HG02763 (cell line): Measurements from ENCODE around the gene EIF6.

Experiments used
- ATAC-seq: cut with Tn5 transposase; IDR thresholded peaks from one replicate; pipeline ENCODE4 v1.9.1; 2021; ENCODE audit warnings: mild to moderate bottlenecking, moderate library complexity; ENCODE audit not compliant: unreplicated experiment

EIF6 gene

DNA sequence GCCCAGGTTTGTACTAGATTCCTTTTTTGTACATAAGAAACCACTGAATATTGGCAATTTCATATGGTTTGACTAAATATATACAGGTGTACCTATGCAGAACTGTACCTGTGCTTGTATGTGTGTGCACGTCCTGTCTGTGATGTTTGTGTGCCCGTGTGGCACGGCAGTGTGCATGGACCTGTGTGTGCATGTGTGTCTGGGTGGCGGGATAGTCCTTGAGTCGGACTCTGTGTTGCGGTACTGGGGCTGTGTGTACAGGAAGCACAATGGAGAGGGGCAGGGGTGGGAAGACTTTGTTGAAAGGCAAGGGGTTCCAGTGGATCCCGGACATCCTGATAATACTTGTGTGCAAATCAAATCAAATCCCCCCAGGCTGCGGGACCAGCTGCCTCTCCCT, 11.1 kb upstream of the EIF6 start:
- no peak for ATAC-seq

DNA sequence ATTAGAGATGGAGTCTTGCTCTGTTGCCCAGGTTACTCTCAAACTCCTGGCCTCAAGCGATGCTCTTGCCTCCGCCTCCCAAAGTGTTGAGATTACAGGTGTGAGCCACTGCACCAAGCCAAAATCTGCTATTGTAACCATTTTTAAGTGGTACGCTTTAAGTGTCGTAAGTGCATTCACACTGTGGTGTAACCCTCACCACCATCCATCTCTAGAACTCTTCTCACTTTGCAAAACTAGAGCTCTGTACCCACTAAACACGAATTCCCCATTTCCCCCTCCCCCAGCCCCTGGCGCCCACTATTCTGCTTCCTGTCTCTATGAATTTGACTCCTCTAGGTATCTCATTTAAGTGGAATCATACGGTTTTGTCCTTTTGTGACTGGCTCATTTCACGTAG, 10.5 kb upstream of the EIF6 start:
- no peak for ATAC-seq

DNA sequence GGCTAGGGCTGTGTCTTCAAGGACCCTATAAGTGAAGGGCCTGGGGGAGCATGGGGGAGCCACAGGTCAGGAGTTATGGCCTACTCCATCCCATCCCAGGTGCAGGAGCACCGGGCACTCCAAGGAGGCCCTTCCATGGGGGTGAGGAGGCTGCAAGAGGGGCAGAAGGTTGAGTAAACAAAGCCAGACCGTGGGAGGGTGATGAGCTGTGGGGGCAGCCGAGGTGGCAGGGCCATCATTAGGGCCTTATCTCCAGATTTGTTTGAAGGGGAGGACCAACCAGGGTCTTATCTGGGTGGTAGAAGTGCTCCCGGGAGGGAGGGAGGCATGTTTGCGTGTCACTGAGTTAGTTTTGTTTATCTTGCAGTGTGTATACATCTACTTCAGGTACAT, 9.7 kb upstream of the EIF6 start:
- ATAC-seq: no peak

DNA sequence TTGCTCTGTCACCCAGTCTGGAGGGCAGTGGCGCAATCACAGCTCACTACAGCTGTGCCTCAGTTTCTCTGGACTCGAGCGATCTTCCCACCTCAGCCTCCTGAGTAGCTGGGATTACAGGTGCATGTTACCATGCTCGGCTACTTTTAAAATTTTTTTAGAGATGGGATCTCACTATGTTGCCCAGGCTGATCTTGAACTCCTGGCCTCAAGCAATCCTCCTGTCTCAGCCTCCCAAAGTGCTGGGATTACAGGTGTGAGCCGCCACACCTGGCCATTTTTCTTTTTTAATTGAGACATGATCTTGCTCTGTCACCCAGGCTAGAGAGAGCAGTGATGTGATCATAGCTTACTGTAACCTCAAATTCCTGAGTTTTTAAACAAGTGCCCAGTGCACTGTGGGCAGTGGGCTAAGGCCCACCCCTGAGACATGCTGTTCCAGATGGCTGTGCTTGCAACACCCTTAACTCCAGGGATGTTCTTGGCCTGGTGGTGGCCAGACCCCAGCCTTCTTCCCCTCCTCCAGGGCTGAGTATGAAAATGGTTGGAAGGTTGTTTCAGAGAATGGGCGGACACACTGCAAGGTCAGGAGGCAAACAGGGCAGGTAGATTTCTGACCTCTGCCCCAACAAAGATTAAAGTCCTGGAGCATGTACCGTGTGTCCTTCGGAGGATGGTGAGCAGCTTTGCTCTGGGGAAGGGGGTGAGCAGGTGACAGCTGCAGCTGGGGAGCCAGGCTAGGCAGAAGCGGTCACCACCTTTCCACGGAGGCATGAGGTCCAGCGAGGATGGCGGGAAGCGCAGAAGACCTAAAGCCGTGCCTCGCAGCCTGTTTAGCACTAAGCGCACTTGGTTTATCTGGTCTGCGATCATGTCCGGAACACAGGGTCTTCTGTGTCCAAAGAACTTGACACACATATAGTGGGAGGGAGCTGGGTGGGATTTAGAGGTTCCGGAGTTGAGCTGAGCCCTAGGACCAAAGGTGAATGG, 9.0 kb upstream of the EIF6 start:
- no peak for ATAC-seq

DNA sequence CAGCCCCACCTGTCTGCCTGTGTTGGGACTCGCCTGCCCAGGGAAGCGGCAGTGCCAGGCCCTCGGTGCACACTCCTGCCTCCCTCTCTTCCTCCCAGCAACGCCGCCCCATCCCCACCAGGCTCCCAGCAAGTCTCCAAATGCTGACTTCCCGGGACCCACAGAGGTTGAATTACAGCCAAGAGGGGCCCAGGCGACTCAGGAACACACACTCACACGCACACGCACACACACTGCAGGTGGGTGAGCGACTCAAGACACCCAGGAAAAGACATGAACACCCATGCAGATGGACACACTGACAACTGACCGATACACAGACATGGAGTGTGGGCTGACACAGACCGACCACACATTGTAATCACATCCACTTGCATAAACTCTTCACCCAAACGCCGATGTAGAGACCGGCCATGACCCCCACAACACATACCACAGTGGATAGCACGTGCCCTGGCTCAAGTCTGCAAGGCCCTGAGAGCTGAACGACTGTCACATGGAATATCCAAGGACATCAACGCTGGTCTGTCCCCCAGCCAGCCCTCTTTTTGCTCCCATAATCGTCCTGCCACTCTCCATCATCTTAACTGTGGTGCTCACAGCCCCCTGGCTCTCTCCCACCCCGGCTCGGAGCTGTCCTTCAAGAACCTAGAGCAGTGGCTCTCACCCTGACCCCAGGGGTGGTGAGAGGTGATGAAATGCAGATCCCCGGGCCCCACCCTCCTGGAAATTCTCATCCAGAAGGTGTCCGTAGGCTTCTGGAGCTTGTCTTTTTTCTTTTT, 8.1 kb upstream of the EIF6 start:
- ATAC-seq: no peak

DNA sequence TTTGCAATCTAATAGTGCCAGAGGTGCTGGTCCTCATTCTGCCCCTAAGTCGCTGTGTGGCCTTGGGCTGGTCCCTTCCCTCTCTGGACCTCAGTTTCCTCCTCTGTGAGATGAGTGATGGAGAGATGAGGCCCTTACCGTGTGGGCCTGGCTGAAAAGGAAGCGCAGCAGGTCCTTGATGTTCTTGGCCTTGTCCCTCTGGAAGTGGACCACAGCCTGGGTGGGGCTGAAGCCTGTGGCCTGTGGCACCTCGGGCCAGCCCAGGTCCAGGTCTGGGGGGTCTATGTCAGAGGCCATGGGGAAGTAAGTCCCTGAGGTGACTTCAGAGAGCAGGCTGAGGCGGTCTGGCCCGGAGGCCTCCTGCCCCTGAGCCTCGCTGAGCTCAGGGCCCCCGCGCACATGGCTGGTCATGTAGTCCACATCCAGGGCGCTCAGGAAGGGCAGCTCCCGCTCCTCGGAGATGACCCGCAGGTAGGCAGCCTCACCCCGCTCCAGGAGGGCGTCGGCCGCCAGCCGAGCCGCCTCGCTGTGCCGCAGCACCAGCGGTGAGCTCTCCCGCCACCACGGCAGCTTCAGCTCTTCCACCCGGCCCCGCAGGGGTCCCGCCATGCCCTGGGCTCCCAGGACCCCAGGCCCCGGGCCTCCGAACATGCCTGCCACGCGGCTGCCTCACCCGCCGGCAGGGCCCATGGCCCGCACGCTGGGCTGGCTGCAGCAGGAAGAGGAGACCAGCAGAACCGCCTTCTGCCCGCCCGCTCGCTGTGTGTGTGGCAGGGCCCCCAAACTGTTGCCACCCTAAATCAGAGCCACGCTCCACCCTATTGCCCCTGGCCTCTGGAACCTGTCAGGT, 7.3 kb upstream of the EIF6 start, which contains the start of gene FAM83C:
TSS of gene FAM83C (minus strand) at position 772 of the 850 bp plus-strand sequence. CDS start at position 651, 121 bp downstream.
- no peak for ATAC-seq

DNA sequence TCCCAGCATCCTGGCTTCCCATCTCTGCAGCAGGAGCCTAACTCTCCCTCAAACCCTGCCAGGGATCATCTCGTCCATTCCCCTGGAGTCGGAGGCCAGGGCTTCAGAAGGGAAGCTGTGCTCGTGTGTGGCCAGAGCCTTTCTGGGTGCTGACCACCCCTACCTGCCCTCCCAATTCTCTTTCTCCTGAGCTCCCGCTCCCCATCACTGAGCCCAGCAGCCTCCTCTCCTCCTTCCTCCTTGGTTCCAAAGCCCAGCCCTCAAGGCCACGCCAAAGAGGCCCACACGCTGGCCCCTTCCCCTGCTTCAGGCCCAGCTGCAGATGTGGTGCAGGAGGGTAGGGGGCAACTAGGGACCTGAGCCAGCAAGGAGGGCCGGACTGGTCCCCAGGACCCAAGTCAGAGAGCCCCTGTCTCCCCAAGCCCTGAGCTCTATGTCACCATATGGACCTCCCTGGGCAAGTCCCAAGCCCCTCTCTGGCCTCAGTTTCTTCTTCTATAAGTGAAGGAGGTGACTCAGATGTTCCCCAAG, 6.4 kb upstream of the EIF6 start:
- ATAC-seq: no peak

DNA sequence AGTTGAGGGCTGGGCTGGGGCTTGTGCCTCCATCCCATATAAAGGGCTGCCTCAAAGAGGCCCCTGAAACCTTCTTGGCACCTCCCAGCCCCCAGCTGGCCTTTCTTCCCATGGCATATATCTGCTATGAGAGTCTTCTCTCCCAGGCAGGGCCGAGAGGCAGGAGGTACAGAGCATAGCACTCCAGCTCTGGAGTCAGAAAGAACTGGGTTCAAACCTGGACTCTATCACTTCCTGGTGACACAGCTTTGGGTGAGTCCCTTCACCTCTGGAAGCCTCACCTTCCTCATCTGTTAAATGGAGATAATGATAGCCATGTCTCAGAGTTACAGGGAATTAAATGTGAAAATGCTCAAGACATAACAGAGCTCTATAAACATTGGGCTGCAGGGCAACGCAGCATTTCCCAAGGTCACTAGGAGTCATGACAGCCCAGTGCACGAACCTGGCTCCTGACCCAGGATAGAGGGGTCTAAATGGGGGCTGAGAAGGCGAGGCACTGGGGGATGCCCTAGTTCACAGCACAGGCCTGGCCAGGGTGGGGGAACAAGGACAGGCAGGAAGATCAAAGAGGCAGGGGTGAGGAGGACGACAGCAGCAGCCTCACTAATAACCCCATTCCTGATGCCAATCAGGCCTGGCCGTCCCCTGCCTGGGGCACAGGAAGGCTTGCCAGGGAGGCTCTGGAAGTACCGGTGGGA, 5.8 kb upstream of the EIF6 start:
- ATAC-seq: no peak

DNA sequence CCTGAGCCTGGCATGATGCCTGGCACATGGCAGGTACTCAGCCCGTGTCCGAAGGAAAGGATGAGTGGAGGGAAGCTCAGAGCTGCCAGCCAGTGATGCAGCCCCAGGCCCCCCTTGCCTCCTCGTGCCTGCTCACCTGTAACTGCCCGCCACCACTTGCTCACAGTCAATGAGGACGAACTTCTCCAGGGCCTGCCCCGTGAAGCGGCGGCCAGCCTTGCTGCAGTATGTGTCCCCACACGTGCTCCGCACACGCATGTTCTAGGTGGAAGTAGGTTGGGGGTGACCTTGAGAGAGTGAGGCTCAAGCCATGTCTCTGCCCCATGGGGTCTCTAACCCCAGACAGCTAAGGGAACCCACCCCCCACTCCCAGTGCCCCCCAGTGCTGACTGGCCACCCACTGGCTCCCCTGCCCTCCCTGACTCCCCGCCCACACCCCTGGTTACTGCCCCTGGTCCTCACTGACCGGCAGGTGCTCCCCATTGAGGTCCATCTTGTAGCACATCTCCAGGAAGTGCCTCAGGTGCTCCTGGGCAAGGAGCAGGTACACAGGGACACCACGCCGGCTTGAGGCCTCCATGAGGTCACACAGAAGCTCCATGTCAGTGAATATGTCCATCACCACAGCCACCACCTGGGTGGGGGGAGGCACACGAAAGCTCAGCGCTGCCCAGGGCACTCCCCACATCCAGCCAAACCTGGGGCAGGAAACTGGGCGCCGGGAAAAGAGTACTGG, 3.9 kb upstream of the EIF6 start:
- no peak for ATAC-seq

DNA sequence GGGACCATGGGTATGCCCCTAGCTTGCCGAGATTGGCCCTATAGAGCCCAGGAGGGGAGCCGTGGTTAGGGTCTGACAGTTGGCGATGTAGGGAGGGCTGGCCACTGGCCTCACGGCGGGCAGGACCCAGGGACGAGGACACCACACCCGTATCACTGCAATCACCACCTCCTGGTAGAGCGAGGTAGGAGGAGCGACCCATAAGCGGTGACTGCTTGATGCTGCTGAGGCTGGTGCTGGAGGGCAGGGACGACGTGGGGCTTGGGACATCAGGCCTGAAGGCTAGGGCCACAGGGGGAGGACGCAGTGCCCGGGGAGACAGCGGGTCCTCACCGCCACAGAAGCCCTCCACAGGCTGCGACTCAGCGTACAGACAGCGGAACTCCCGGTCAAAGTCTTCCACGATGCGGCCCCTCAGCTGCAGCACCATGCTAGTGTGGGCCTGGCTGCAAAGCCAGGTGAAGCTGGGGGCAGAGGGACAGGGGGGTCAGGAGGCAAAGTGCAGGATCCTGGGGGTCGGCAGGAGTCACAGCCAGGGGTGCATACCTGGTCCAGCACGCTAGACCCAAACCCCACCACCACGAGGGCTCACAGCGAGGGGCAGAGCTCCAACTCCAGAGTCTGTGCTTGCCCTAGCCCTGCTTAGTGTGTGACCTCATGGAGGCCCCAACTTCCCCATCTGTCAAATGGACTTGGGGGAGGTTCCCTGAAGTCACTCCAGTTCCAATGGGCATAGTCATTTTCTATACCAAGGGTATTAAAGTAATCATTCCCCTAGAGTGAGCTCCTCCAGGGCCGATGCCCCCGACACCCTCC, 3.1 kb upstream of the EIF6 start:
- ATAC-seq: no peak

DNA sequence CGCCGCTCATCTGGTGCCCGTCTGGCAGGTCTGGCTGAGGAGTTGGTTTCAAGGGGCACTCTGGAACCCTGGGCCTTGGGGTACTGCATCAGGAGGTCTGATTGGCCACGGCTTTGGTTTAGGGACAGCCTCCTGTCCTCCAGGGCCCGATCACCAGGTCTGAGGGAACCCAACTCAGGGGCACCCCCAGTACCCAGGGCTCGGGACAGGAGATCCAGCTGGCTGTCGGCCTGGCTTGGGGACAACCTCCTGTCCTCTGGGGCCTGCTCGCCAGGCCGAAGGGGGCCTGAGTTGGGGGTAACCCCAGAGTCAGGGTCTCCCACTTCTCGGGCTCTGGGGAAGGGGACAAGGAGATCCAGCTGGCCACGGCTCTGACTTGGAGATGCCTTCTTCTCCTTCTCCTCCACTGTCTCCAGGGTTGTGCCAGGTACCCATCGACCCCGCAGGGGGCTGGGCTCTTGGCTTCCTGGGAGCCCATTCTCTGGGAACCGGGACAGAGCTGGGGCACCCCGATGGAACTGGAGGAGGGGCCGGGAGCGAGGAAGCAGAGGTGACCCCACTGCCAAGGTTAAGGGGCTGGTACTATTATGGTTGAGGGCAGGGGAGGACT, 2.4 kb upstream of the EIF6 start:
- no peak for ATAC-seq

DNA sequence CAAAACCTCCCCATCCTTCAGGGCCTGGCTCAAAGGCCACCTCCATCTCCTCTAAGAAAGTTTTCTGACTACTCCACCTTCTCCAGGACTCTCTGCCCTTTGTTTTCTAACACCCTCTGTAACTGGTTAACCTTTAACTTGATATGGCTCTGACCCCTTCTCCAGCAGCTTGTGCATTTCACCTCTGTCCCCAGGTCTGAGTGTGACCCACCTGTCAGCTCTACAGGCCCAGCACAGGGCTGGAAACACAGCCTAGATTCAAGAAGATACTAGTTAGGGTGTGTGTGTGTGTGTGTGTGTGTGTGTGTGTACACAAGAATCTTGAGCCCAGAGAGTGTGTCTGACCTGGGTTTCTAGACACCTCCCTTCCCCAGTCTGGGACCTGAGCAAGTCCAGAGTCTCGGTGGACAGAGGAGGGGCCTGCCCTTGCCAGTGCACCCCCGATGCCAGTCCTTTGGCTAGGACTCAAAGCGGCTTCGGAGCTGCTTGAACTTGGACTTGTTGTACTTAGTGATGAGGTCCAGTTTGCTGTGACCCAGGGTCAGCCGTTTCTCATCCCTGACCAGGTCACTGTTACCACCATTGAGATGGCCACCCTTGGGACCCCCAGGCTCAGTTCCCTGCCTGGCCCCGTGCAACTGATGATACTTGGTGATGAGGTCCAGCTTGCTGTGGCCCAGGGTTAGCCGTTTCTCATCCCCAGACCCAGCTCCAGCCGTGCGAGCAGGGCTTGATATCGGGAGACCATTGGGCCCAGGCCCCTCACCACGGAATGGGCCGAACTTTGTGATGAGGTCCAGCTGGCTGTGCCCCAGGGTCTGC, 1.7 kb upstream of the EIF6 start:
- no peak for ATAC-seq

DNA sequence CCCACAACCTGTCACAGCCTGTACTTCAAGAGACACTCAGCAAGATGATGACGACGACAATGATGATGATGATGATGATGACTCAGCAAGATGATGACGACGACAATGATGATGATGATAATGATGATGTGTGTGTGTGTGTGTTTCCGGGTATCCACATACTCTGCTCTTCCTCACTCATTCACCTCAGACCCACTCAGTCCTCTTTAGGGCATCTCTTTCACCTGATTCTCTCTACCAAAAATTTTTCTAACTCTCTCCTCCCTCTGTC, 1.2 kb upstream of the EIF6 start:
- ATAC-seq: no peak

DNA sequence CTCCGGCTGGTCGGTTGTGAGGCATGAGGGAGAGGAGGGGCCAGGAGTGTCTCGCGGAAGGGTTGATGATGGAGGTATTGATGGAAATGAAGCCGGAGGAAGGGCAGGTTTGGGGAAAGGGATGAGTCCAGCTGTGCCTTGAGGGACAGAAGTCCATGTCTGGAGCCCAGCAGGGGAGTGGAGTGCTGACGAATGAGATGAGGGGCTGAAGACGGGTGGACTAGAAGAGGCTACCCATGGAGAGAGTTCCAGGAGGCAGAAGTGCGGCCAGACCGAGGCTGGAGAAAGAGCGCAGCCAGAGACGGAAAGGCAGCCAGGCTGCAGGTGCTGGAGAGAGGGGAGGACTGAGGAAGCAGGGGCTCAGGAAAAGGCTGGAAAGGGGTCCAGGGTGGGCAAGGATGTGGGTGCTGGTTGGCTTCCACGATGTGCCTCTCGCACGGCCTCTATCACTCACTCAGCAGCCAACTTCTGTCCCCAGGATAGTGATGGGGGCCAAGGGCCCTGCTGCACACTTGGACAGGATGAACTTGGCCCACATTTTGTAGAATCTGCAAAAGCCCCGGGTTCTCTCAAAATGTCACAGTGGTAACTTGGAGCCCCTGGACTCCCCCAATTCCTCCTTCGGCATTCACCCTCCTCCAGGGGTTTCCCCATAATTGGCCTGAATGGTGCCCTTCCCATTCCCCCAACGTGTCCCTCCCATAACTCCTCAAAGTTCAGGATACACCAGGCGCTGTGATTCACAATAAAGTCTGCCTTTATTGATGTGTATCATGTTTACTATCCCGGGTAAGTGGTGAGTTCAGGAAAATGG, 627 bp upstream of the EIF6 start:
- no peak for ATAC-seq

DNA sequence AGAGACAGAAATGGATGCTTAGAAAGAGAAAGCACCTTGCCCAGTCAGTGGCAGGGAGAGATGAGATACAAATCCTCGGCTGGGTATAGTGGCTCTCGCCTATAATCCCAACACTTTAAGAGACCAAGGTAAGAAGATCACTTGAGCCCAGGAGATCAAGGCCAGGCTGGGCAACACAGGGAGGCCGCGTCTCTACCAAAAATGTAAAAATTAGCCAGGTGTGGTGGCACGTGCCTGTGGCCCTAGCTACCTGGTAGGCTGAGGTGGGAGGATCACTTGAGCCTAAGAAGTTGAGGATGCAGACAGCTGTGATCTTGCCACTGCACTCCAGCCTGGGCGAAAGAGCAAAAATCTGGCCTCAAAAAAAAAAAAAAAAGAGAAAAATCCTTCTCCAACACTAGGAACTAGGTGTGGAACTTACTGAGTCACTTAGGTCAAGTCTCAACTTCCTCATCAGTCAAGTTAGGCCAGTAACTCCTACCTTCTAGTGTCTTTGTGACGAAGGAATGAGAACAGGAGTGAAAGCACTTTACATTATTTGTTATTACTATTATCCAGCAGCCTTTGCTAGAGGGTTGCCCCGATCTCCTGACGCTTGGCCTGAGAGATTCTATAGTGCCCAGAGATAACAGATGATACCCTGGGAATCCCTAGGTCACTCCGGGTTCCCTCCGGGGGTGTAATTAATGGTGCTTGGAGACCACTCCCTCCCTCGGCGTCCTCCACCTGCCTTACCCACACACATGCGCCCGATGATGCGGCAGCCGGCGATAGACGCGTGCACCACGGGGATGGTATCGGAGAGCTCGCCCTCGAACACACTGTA, 918 bp downstream of the EIF6 start:
- peak; percentile 27 for ATAC-seq
